Renal cortical epithelial cell (primary cell): Measurements from ENCODE around the gene DIPK1A. TPM values are rescaled to one million over a fixed set of nuclear protein-coding genes. Genes with fewer than 3 reads are reported as not detected.

Source experiments
- DNase-seq: peaks from one replicate; pipeline ENCODE4 v3.0.0-alpha.2; 2011; ENCODE audit warnings: low read depth
- total RNA-seq: library from RNA; depleted of rRNA; stranded (reverse); fragments of >200 nt; gene quantifications from 2 replicates; pipeline ENCODE4 v1.2.3, GENCODE V29; 2014

DIPK1A gene
- total RNA-seq, 1 donor from 2014 or later = 7.1 TPM

DNA sequence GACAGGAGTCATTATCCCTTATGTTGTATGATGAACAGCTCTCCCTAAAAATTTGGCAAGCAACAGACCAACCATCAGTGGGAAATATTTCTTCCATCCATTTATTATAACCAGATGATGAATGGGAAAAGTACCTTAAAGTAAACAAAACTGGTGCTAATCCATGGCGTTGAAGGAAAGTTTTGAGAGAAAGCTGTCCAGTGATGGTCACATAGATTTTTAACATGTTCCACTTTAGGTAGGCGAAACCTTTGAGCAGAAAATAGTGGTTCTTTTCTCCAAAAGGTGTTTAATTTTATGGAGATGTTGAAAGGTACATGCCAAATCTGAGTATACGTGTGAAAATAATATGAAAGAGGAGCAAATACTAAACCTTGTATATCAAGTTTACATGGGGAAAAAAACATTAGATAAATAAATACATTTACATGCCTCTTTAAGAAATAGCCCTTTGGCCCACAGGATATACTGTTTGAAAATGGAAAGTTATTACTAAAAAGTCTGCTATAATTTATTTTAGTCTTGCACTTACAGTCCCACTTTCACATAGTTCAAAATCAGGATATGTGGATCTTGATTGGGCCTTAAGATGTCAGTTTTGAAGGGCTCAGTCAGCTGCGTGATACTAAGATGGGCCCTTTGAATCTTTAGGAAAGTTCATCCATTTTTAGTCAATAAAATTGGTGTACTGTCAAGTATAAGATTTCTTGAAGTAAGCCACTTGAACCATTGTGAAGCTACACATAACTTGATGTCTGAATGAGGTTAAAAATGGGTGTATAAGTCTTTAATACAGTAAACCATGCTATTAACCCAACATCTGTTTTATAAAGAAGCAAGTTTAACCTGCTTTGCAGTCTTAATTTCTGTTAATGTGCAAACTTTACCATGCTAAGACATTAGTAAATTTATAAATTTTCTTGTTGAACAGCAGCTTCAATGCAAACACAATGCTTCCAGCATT lies 118.9 kb downstream of the DIPK1A start:
- DNase-seq = no peak

DNA sequence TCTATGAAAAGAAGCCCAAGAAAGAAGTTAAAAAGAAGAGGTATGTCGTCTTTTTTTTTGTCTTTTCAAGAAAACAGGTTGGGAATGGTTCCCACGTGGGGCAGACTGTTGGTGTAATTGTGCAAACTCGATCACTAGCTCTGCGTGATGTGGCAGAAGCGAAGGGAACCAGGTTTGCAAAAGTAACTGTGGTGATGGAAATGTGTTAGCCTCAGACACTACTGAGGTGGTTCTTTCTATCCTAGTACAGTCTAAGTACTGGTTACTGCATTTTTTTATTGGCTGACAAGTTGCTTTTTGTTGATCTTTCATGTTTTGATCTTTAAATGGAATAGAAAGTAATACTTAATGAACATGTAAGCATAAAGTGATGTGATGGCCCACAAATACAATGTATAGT lies 120.7 kb downstream of the DIPK1A start:
- DNase-seq = no peak

DNA sequence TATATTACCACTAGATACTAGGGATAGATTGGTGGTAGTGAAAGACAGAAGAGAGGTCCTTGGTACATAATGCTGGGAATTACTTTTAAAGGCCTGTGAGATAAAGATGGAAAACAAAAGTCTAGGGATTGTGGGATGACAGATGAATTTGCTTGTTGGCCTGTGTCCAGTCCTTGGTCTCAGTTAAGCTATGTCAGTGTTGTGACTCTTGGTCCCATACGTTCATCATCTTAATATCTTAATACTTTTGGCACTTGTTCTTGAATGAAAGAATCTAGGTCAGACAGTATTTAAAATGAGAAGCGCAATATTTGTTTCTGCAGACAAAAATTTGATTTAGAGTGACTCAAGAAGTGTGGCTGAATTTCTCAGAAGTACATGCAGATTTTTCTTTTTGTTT lies 121.8 kb downstream of the DIPK1A start:
- no peak for DNase-seq

DNA sequence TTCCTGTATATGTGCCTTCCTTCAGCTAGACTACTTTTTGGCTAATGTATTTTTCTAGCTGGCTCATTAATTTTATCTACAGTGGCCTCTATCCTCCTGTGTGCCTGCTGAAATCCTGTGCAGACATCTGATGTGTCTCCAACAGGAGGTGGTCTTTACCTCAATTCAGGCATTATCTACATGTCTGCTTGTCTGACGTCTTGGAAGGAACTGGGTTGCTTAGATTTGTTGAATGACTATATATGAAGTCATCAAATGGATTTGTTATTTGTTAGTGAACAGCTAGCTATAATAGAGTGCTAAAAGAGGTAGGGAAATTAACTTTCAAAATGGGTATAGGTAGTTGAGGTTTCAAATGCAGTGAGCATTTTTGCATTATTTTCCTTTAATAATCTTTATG lies 122.7 kb downstream of the DIPK1A start:
- DNase-seq = no peak

DNA sequence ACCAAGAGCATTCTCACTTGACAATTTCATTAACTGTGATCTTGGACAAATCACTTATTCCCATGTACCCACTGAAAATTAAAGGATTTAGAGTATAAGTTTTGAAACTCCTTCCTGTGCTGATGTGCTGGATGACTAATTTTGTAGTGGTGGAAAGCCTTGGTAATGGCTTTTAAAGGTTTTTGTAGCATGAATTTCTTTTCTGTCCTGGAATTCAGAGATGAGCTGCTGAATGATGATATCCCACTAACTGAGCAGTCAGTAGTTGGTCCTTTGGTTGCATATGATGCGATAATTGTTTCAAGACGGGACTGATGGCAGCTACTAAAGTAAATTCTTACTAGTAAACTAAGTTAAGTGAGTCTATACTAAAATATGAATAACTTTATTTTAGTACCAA lies 124.2 kb downstream of the DIPK1A start:
- no peak for DNase-seq

DNA sequence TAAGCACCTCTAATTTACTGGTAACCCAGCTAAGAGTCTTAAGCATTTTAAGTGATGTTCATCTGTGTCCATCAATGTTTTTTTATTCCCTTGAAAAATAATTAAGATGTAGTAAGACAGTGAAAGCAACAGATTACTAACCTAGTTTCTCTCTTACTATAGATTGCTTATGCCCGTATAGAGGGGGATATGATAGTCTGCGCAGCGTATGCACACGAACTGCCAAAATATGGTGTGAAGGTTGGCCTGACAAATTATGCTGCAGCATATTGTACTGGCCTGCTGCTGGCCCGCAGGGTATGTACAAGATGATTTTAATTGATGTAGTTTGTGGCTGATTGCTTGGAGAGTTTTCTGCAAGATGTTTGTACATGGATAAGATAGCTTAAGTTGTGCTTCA lies 126.6 kb downstream of the DIPK1A start:
- no peak for DNase-seq

DNA sequence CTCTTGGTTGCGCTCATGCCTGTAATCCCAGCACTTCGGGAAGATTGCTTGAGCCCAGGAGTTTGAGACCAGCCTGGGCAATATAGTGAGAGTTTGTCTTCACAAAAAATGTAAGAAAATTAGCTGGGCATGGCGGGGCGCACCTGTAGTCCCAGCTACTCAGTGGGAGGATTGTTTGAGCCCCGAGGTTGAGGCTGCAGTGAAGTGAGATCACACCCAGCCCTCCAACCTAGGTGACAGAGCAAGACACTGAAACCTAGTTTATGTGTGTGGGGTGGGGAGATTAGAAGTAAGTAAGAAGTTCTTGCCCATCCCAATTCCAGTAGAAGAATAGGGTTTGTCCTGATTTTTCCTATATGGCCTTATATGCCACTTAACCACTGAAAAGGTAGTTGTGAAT lies 127.4 kb downstream of the DIPK1A start:
- DNase-seq = no peak

DNA sequence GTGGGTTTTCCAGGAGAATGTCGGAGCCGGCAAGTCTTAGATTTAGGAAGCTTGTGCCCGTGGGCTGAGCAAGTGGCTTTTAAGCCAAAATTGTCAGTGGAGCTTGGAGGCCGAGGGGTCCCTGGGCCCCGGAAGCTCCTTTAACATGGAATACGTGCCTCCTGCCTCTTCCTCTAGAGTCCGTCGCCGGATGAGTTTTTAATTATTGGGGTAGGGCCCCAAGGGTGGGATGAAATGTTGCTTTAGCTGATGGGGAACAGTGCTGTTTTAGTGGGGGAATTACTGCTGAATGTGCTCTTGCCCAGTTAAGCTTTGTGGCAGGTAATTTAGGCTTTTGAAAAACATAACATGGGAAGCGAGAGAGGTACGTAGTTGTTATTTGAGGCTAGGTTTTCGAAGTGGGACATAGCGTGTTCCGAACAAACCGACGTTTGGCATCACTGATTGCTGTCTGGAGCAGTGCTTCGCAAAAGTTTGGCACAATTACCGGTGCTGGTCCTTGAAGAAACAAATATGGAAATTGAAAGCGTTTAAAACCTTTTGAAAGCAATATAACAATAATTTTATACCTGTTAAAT lies 128.6 kb downstream of the DIPK1A start:
- peak; percentile 20 for DNase-seq

DNA sequence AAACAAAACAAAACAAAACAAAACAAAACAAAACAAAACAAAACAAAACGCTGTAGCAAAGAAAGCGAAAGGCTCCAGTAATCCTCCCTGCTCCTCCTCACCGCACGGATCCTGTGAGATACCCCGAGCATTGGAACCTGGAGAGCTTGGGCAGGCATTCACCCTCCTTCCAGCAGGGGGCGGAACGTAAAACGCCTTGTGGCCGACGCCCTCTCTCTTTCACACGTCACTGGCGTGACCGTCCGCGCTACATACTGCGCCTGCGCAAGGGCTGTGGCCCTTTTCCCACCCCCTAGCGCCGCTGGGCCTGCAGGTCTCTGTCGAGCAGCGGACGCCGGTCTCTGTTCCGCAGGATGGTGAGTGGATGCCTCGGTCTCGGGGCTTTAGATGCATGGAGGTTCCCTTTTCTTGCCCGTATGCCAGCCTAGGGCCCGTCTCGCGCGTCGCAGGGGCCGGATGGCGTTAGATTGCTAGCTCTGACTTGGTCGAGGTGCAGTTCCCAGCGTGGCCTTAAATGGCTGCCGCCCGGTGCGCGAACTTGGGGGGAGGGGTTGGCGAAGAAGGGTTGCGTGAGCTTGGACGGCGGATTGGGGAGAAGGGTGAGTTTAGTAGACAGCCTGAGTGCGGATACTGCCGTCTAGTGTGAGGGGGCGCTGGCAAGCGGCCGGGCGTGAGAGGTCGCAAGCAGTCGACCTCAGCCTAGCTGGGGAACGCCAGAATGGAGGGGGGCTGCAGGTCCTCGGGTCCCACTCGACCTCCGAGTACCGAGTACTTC lies 129.3 kb downstream of the DIPK1A start, which contains the start of gene RPL5:
RPL5 (plus strand) TSS at position 279 of the 775 bp plus-strand sequence; CDS start at position 354, 75 bp downstream.
- peak; percentile 91 for DNase-seq

DNA sequence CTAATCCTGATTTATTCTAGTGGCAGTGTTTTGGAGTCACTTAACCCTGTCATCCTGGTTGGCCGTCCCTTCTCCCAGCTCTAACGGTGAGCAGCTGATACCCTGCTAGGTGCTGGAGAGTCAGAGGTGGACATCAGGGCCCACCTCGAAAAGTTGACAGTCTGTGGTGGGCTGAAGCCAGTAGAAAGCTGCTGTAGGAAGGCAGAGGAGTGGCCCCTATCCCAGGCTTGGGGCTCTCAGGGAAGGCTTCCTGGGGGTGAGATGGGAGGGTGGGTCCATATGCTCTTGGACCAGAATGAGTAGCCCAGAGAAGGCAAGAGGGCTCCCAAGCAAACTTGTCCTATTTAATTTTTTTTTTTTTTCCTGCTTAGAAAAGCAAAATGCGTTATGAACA lies 129.9 kb downstream of the DIPK1A start:
- no peak for DNase-seq

DNA sequence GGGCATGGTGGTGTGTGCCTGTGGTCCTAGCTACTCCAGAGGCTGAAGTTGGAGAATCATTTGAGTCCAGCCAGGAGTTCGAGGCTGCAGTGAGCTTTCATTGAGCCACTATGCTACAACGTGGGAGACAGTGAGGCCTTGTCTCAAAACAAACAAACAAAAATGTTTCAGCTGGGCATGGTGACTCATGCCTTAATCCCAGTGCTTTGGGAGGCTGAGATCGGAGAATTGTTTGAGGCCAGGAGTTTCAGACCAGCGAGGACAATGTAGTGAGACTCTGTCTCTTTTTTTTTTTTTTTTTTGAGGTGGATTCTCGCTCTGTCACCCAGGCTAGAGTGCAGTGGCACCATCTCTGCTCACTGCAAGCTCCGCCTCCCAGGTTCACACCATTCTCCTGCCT lies 134.5 kb downstream of the DIPK1A start:
- DNase-seq = no peak

DNA sequence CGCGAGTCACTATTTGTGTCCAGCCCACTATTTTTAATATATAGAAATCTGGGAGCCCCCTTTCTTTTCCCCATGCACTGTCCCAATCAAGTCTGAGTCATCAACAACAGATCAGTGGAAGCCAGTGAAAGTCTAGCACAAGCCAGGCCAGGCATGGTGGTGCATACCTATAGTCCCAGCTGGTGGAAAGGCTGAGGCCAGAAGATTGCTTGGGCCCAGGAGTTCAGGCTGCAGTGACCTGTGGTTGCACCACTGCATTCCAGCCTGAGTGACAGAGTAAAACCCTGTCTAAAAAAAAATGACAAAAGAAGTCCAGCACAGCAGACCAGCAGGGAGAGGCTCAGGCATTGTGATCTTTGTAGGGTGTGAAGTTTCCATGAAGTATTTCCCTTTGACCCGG lies 138.4 kb downstream of the DIPK1A start:
- DNase-seq = peak; percentile 31

DNA sequence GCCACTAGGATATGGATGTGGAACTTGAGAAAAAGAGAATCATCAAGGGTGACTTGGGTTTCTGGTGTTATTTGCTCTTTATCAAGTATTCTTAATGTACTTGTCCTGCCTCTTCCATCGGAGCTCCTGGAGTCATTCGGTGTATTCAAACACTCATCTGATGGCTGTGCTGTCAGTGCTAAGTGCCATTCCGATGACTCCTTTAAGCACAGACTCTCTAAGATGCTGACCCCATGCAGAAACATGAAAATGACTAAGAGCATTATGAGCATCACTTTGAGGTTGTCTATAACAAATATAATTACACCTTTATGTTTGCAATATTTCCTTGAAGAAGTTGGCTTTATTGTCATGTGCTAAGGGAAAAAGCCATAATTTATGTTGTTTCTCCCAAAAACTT lies 140.7 kb downstream of the DIPK1A start:
- DNase-seq = no peak

DNA sequence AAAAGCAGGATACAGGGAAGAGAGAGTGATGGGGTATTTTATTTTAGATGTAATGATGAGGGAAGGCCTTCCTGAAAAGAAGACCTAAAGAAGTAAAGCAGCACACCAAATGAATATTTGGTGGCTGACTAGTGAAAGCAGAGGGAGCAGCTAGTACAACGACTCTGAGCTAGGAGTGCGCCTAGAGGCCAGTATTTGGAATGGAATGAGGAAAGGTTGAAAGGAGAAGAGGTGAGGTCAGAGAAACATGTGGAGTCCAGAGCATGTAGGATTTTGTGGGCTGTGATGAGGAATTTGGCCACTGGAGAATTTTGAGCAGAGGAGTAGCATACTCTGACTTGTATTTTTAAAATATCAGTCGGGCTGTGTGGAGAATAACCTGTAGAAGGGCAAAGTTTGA lies 141.2 kb downstream of the DIPK1A start:
- no peak for DNase-seq

DNA sequence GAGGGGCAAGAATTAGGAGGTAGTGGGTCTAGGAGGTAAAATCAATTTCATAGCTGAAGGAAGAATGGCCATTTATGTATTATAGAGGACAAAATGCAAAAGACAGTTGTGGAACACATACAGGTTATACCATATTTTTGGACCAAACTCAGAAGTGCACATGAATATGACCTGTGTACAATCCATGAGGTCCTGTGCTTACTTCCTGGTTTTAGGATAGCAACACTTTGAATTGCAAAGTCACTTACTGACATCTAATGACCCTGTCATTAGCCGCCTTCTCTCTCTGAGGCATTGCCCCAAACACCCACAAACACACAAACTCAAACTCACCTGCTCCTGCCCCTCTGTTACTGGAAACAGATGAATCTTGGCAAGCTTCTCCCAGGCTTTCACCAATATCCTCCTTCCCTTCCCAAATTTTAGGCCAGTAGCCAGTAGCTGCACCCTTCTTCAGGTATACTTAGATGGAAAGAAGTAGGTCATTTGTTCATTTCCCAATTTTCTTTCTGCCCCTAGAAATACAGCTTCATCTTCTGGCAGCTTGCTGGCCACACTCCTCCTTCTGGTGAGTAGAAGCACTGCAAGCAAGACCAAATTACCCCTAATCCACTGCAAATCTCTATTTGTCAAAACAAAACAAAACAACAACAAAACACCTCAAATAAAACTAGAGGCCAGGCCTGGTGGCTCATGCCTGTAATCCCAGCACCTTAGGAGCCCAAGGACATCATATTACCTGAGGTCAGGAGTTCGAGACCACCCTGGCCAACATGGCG lies 143.1 kb downstream of the DIPK1A start:
- DNase-seq = peak; percentile 36

DNA sequence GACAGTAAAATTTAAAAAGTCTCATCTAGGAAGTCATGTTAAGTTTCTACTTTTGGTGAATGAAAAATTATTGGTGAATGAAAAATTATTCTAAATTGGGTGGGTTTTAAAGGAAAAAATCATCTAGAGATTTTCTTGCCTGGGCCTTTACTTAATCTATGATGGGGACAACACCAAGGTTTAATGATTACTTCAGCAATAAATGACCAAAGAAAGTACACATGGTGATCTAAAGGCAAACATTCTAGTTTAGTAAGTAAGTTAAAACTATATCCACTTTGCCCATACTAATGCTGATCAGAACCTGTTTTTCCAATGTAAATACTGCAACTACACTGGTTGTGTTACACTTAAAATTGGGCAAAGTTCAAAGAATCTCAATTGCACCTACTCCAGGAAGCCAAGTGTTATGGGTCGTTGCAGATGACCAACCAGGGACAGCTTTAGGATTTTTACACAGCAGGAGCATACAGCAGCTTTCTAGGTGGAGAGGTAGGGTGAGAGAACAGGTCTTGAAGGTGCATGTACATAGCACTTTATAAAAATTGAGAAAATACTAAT lies 144.0 kb downstream of the DIPK1A start:
- no peak for DNase-seq

DNA sequence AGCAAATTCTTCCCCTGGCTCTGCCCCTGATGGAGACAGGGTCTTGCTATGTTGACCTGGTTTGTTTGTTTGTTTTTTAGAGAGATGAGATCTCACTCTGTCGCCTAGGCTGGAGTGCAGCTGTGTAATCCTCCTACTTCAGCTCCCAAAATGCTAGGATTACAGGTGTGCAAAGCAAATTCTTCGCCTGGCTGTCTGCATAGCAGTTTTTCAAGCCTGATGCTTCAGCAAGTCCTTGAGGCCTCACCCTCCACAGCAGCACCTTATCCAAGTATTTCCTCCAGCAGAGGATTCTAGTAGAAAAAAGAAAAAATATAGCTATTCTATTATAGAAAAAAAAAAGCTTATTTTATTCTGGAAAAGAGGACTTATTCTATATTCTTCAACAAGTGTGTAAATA lies 144.5 kb downstream of the DIPK1A start:
- no peak for DNase-seq

DNA sequence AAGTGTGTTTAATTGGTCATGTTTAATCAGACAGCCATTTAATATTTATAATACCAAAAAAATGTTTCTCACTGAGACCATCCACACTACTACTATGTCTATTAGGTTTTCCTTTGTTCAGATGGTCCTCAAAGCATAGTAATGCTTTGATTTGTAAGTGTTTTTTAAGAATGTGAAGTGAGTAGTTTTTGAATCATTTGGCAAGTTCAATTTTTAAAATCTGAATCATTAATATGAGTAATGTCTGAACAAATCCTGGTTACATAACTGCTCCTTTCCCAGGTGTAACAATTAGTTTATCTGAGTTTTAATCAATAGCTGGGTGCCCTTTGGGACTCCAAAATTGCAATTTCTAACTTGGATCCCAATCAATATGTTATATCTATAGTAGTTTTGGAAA lies 152.9 kb downstream of the DIPK1A start:
- no peak for DNase-seq

DNA sequence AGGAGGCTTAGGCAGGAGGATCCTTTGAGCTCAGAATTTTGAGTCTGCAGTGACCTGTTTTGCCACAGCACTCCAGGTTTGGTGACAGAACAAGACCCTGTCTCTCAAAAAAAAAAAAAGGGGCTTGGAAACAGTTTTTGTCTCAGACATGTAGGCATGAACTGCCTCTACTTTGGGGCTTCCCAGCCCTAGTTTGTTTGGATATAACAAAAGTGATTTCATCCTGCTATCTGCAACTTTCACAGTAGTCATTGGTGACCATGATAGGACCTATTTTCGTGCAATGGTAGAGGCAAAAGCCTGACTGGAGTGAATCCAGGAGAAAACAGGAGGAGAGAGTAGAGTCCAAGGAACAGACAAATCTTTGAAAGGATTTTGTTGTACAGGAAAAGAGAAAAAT lies 156.0 kb downstream of the DIPK1A start:
- DNase-seq = no peak

DNA sequence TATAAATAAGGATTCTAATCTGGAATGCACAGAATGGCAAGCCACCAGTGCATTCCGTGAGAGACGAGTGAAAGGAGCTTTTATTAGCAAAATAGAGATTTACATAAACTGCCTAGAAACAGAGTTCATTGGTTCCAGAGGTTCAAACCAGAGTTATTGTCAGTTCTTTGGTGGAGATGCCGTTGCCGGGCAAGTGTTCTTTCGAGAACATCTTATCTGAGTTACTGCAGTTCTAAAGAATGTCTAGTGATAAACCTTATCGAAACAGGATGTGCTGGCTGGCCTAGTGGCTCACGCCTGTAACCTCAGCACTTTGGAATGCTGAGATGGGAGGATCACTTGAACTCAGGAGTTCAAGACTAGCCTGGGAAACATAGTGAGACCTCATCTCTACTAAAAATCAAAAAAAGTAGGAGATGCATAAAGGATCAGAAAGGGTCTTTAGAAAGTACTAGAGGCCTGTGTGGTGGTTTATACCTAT lies 156.5 kb downstream of the DIPK1A start:
- peak; percentile 81 for DNase-seq
